HG02970 (cell line): ENCODE measurements around the gene TCF4.

ENCODE experiments used
- ATAC-seq: cut with Tn5 transposase; IDR thresholded peaks from one replicate; pipeline ENCODE4 v1.9.1; 2021; ENCODE audit warnings: mild to moderate bottlenecking, moderate library complexity, moderate number of reproducible peaks; ENCODE audit not compliant: unreplicated experiment, low FRiP score

Gene TCF4

DNA sequence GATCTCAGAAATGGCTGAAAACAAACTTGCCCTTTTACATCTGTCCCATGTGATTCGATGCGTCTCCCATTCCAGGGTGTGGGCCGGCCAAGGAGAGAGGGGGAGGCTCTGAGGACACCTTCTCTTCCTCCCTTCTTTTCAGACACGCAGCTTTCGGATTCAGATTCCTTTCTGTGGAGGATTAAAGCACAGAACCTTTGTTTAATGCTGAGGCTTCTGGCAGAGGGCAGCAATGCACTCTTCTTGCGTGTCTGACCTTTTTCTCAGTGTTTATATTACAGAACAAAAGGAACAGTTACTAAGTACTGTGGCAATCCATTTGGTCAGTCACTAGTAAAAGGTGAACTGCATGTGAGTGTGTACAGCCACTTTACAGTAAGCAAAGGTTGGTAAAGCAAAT is 359.8 kb downstream of the TCF4 start:
- no peak for ATAC-seq

GRCh38 chr18:55227771-55228170 is 360.2 kb downstream of the TCF4 start:
- ATAC-seq: no peak

DNA sequence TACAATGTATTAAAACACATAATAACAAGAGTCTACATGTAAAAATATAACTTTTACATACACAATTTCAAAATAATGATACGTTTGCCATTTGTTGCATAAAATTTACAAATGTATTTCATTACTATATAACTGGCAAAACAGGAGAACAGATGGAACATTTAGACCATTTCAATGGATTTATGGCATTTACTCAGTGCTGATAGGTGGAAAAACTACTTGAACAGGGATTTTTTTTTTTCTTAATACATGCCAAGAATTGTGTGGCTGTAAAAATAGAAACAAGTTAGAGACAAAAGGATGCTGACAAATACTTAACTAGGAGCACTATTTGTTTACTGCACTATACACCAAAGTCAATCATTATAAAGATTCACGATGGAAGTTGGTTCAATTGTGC is 361.9 kb downstream of the TCF4 start:
- ATAC-seq: no peak

- ATAC-seq: no peak
Observed at GRCh38 chr18:55224086-55224625, 363.8 kb downstream of the TCF4 start.

DNA sequence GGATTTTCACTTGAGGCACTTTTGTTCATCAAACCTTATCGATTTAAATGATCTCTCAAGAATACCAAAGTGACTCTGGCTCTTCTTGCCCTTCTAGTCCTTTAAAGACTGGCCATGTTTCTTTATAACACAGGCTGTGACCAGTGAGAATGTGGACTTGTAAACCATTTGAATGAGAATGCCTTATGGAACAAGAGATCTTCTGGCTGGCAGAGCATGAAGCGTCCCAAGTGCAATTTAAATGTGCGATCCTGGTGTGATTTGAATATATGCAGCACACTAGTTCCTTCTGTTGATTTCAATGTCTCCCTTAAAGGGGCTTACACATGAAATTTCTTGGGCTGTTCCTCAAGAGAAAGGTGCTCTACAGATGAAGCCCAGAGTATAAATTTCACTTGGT is 366.4 kb downstream of the TCF4 start:
- no peak for ATAC-seq

DNA sequence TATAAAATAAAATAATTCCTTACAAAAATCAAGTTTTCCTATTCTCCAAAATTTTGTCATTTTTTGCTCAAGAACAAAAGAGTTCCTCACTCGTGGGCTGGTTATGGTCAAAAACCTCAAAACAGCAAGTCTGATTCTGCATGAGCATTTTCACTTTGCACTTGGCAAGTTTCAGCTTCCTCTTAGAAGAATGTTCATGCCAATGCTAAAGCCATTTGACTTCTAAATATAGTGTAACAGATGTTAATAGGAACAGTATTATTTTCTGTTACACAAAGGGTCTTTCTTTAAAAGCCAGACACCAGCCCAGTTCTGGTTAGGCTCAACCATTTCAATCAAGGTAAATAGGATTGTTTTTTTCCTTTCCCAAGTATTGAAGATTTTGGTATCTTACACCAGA is 367.5 kb downstream of the TCF4 start:
- no peak for ATAC-seq

- ATAC-seq: no peak
Observed at GRCh38 chr18:55219823-55220222, 368.2 kb downstream of the TCF4 start.

GRCh38 chr18:55219059-55219458 is 368.9 kb downstream of the TCF4 start:
- no peak for ATAC-seq

- no peak for ATAC-seq
Observed at GRCh38 chr18:55214969-55215368, 373.0 kb downstream of the TCF4 start.

GRCh38 chr18:55214534-55214933 is 373.5 kb downstream of the TCF4 start:
- no peak for ATAC-seq

- no peak for ATAC-seq
Observed at GRCh38 chr18:55213586-55213985, 374.4 kb downstream of the TCF4 start.

- no peak for ATAC-seq
Observed at GRCh38 chr18:55206927-55207326, 381.1 kb downstream of the TCF4 start.

DNA sequence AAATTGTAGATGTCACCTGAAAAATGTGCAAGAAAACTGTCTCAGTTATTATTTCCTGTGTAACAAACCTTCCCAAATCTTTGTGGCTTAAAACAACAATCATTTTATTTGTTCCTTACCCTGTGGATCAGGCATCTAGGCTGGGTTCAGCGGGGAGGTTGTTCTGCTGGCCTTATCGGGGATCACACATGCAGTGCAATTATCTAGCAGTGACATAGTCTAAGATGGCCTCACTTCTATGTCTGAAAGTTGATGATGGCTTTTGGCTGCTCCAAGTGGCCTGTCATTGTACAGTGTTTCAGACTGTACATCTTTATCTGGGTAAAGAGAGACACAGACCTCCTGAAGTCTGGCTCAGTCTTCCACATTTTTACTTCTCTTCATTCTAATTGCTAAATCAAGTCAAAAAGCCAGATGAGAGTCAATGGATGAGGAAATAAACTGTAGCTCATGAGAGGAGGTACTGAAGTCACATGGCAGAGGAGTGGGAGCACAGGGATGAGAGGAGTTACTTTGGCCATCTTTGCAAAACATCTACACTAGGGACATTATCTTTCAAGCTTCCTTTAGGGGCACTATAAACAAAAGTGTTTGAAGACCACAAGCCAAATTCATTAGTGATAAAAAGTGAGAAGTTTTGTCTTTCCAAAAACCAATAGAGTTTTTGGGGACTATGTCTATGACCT is 385.6 kb downstream of the TCF4 start:
- no peak for ATAC-seq

GRCh38 chr18:55199291-55199963 is 388.6 kb downstream of the TCF4 start:
- ATAC-seq: no peak

DNA sequence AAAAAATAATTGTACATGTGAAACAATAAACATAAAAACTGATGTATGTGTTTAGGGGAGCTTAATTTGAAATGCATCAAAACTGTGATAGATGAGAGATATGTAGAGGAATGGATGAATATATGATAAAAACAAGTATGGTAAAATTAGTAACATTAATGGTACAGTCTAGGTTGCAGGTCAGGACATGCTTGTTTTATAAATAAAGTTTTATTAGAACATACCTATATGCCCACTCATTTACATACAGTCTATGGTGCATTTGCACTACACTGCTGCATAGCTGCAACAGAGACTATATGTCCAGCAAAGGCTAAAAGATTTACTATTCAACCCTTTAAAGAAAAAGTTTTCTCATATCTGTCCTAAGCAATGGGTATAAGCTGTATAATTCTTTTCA is 392.1 kb downstream of the TCF4 start:
- ATAC-seq: no peak

DNA sequence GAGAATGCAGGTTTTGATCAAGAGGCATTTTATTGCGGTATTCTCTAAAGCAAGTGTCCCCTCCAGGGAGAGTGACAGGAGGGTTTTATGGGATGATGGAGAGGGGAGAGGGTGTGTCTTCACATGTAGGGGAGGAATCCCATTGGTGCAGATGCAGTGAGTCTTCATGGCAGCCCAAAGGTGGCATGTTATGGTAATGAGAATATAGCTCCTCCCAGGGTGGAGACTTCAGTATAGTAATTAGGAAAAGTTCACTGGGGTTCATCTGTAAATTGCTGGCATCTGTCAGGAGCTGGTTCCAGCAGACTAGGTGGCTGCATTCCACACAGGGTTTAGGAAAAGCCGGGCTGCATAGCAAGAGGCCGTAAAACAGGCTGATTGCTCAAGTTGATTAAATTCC is 398.0 kb downstream of the TCF4 start:
- no peak for ATAC-seq

DNA sequence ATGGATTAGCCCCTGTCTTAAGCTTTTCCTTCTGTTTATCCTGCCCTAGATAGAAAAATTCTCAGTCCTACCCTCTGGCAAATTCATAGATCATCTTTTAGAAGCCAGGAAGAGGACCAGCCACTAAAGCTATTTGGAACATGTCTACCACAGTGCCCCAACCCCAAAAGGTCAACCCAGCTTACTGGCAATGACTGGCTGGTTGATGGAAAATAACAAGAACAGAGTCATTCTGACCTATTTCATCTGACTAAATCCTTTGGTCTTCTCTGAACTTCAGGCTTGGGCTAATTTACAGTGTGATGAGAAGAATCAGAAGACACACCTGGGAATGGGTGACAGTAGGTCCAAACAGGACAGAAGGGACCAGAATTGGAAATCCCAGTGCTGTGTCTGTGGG is 401.4 kb downstream of the TCF4 start:
- ATAC-seq: no peak

- ATAC-seq: no peak
Observed at GRCh38 chr18:55185391-55185790, 402.6 kb downstream of the TCF4 start.

DNA sequence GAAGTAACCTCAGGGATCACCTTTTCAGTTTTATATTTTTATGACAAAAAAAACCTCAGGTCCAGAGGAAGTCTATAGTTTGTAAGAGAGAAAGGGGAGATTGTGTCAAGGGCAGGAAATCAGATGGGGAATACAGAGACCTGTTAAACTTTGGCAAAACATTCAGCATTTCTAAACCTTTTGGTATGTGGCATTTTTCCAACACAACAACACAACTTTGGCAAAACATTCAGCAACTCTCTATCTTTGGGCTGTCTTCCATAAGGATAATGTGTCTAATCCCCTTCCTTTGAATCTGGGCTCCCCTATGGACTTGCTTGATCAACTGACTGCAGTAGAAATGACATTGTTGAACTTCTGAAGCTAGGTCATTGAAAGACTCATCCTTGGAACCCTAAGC is 408.2 kb downstream of the TCF4 start:
- no peak for ATAC-seq

GRCh38 chr18:55179425-55179824 is 408.6 kb downstream of the TCF4 start:
- no peak for ATAC-seq

- ATAC-seq: no peak
Observed at GRCh38 chr18:55173291-55173690, 414.7 kb downstream of the TCF4 start.
